Measurements from ENCODE around the gene RPL29.

RPL29 gene

DNA sequence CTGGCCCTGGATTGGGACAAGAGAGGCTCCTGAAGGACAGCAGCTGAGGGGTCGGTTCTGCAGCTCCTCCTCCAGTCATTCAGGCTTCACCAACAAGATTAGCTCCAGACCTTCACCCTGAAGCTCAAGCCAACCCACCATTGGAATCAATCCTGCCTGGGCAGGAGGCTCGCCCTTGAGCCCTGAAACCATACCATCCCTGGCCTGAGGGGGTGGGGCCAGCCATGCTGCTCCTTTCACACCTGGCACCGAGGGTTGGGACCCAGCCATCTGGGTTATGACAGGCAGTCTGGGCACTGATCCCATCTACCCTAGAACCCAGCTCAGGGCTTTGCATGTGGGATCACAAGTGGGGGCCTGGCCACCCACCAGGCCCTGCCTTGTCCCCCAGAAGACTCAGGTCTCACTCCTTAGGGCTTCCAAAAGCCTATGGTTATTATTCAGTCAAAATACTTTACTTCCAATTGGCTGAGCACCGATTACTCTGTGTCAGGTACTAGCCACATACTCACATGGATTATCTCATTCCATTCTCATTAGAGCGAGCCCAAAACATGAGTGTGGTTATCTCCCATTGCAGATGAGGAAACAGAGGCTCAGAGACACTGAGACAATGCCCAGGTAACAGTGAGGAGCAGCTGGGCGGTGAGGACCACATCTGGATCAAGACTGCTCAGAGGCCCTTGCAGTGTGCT lies 24.9 kb downstream of the RPL29 start:
- Histone ChIP-seq H3K4me3 (ENCODE audit: insufficient read depth, low read length, poor library complexity, severe bottlenecking) (no peak overlapping the region), H3K9ac (ENCODE audit: low read length) (no peak overlapping the region), H3K36me3 (ENCODE audit: low read length) (no peaks in the 10 kb centered on the region), H3K79me2 (ENCODE audit: insufficient read depth, low read length) (peaks cover 5% of the 10 kb centered on the region; the same call in 1 of the 2 replicates), H3K9me2 (replicated peaks; ENCODE audit: insufficient read depth, low read length) (no peaks in the 10 kb centered on the region), H3K4me2 (ENCODE audit: low read depth, low read length, poor library complexity, severe bottlenecking) (no peak overlapping the region), H3F3A (ENCODE audit: insufficient read depth) (peaks cover 19% of the 10 kb centered on the region), H3K27me3 (ENCODE audit: low read length) (no peaks in the 10 kb centered on the region), H3K9me3 (ENCODE audit: insufficient read depth, low read length) (no peaks in the 10 kb centered on the region), H4K20me1 (ENCODE audit: low read depth, low read length) (no peaks in the 10 kb centered on the region), H2AFZ (ENCODE audit: low read depth, low read length, severe bottlenecking) (no peak overlapping the region), H3K27ac (ENCODE audit: low read depth, low read length) (no peak overlapping the region)
- TF ChIP-seq CTCF (IDR thresholded peaks at IDR 0.05; ENCODE audit: insufficient read depth, low read length, poor library complexity, severe bottlenecking) (no peak), EZH2phosphoT487 (conservative IDR thresholded peaks at IDR 0.05; ENCODE audit: low read length) (no peak)

- Histone ChIP-seq H3F3A (ENCODE audit: insufficient read depth) (peaks cover 10% of the 10 kb centered on the region; the same call in 1 of the 2 replicates), H3K9ac (ENCODE audit: low read length) (no peak overlapping the region), H4K20me1 (ENCODE audit: low read depth, low read length) (no peaks in the 10 kb centered on the region), H3K36me3 (ENCODE audit: low read length) (no peaks in the 10 kb centered on the region), H3K9me3 (ENCODE audit: insufficient read depth, low read length) (no peaks in the 10 kb centered on the region), H3K27ac (ENCODE audit: low read depth, low read length) (no peak overlapping the region), H2AFZ (ENCODE audit: low read depth, low read length, severe bottlenecking) (no peak overlapping the region), H3K79me2 (ENCODE audit: insufficient read depth, low read length) (peaks cover 5% of the 10 kb centered on the region; the same call in 1 of the 2 replicates), H3K9me2 (replicated peaks; ENCODE audit: insufficient read depth, low read length) (no peaks in the 10 kb centered on the region), H3K4me3 (ENCODE audit: insufficient read depth, low read length, poor library complexity, severe bottlenecking) (no peak overlapping the region), H3K4me2 (ENCODE audit: low read depth, low read length, poor library complexity, severe bottlenecking) (no peak overlapping the region), H3K27me3 (ENCODE audit: low read length) (no peaks in the 10 kb centered on the region)
- TF ChIP-seq CTCF (IDR thresholded peaks at IDR 0.05; ENCODE audit: insufficient read depth, low read length, poor library complexity, severe bottlenecking), result no peak
- no peak for TF ChIP-seq EZH2phosphoT487 (conservative IDR thresholded peaks at IDR 0.05; ENCODE audit: low read length)
Observed at GRCh38 chr3:51969841-51970240, 25.9 kb downstream of the RPL29 start.

GRCh38 chr3:51968883-51969678 lies 26.6 kb downstream of the RPL29 start:
- Histone ChIP-seq H3K9me2 (replicated peaks; ENCODE audit: insufficient read depth, low read length) (no peaks in the 10 kb centered on the region), H3K27me3 (ENCODE audit: low read length) (no peaks in the 10 kb centered on the region), H3K4me3 (ENCODE audit: insufficient read depth, low read length, poor library complexity, severe bottlenecking) (no peak overlapping the region), H3K36me3 (ENCODE audit: low read length) (no peaks in the 10 kb centered on the region), H3K27ac (ENCODE audit: low read depth, low read length) (0 out of 2 replicates have a peak overlapping the region, but pooled peaks have one; percentile 15), H2AFZ (ENCODE audit: low read depth, low read length, severe bottlenecking) (no peak overlapping the region), H3K9me3 (ENCODE audit: insufficient read depth, low read length) (no peaks in the 10 kb centered on the region), H3F3A (ENCODE audit: insufficient read depth) (0 out of 2 replicates have a peak, but pooled peaks cover 7% of the 10 kb centered on the region), H3K4me2 (ENCODE audit: low read depth, low read length, poor library complexity, severe bottlenecking) (no peak overlapping the region), H4K20me1 (ENCODE audit: low read depth, low read length) (no peaks in the 10 kb centered on the region), H3K79me2 (ENCODE audit: insufficient read depth, low read length) (peaks cover 5% of the 10 kb centered on the region; the same call in 1 of the 2 replicates), H3K9ac (ENCODE audit: low read length) (no peak overlapping the region)
- TF ChIP-seq CTCF (IDR thresholded peaks at IDR 0.05; ENCODE audit: insufficient read depth, low read length, poor library complexity, severe bottlenecking) (no peak), EZH2phosphoT487 (conservative IDR thresholded peaks at IDR 0.05; ENCODE audit: low read length) (no peak)

Measured in SU-DHL-6 (cell line).